Peyer's patch (tissue), 4 donors: ENCODE measurements around the gene PFN1.

Experiments used
- POLR2A ChIP-seq, 2 donors: fragments of 450-650 bp; IDR thresholded peaks; one replicate each; pipeline ENCODE4 v1.5.1; 2017; ENCODE audit warnings: antibody characterized with exemption in 2 of 2, mild to moderate bottlenecking in 2 of 2, moderate library complexity in 2 of 2
- TF ChIP-seq, protein P1 (sequence below), 6 experiments: fragments of 450-650 bp in 4 of 6; fragments of 200-600 bp in 2 of 6; sonication (generic) in 1 of 6; IDR thresholded peaks; one replicate each; pipeline ENCODE4 v1.5.1; 2017 to 2019; ENCODE audit warnings: antibody characterized with exemption in 6 of 6, mild to moderate bottlenecking in 3 of 6, moderate library complexity in 1 of 6

DNA sequence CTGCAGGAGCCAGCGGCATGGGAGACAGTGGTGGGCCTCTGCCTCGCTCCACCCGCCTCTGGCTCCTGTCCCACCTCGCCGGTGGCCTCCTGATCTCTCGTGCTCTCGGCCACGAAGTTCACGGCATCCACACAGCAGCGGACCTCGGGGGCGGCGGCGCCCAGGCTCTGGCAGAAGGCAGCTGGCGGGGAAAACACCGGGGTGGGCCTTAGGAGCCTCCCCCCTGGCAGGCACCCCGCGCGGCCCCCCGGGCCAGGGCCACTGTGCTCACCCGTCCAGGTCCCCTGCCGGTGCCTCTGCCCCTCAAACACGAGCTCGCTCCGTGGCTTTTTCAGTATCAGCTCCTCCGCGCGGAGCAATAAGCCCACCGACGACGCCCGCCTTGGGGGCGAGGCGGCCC, 49.4 kb downstream of the PFN1 start:
- no peak for TF ChIP-seq POLR2A (IDR thresholded peaks at IDR 0.05)
- TF ChIP-seq, protein P1, sequence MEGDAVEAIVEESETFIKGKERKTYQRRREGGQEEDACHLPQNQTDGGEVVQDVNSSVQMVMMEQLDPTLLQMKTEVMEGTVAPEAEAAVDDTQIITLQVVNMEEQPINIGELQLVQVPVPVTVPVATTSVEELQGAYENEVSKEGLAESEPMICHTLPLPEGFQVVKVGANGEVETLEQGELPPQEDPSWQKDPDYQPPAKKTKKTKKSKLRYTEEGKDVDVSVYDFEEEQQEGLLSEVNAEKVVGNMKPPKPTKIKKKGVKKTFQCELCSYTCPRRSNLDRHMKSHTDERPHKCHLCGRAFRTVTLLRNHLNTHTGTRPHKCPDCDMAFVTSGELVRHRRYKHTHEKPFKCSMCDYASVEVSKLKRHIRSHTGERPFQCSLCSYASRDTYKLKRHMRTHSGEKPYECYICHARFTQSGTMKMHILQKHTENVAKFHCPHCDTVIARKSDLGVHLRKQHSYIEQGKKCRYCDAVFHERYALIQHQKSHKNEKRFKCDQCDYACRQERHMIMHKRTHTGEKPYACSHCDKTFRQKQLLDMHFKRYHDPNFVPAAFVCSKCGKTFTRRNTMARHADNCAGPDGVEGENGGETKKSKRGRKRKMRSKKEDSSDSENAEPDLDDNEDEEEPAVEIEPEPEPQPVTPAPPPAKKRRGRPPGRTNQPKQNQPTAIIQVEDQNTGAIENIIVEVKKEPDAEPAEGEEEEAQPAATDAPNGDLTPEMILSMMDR (IDR thresholded peaks at IDR 0.05), result no peak
